GM19351 (cell line): ENCODE results near the gene FAM53A.

Experiments used
- ATAC-seq: cut with Tn5 transposase; IDR thresholded peaks from one replicate; pipeline ENCODE4 v1.9.1; 2021; ENCODE audit warnings: mild to moderate bottlenecking, moderate library complexity; ENCODE audit not compliant: unreplicated experiment

Gene FAM53A

GRCh38 chr4:1625600-1626138 lies 58.4 kb downstream of the FAM53A start:
- ATAC-seq: no peak

- no peak for ATAC-seq
Observed at GRCh38 chr4:1624519-1624910, 59.6 kb downstream of the FAM53A start.

- ATAC-seq: no peak
Observed at GRCh38 chr4:1623821-1624518, 60.1 kb downstream of the FAM53A start.

GRCh38 chr4:1623400-1623799 lies 60.7 kb downstream of the FAM53A start:
- no peak for ATAC-seq

- ATAC-seq: no peak
Observed at GRCh38 chr4:1622956-1623355, 61.2 kb downstream of the FAM53A start.

- ATAC-seq: no peak
Observed at GRCh38 chr4:1622238-1622637, 61.9 kb downstream of the FAM53A start.

GRCh38 chr4:1621526-1621925 lies 62.6 kb downstream of the FAM53A start:
- no peak for ATAC-seq

- no peak for ATAC-seq
Observed at GRCh38 chr4:1619151-1619672, 64.9 kb downstream of the FAM53A start.

- no peak for ATAC-seq
Observed at GRCh38 chr4:1618438-1618837, 65.7 kb downstream of the FAM53A start.

GRCh38 chr4:1616557-1616930 lies 67.6 kb downstream of the FAM53A start:
- no peak for ATAC-seq

- no peak for ATAC-seq
Observed at GRCh38 chr4:1615786-1616556, 68.1 kb downstream of the FAM53A start.

GRCh38 chr4:1614854-1615595 lies 69.1 kb downstream of the FAM53A start:
- ATAC-seq: no peak

- ATAC-seq: no peak
Observed at GRCh38 chr4:1614502-1614853, 69.6 kb downstream of the FAM53A start.

GRCh38 chr4:1614049-1614448 lies 70.1 kb downstream of the FAM53A start:
- no peak for ATAC-seq

GRCh38 chr4:1613099-1613495 lies 71.0 kb downstream of the FAM53A start:
- ATAC-seq: no peak

- no peak for ATAC-seq
Observed at GRCh38 chr4:1612278-1613098, 71.6 kb downstream of the FAM53A start.

GRCh38 chr4:1611501-1611870 lies 72.6 kb downstream of the FAM53A start:
- no peak for ATAC-seq

GRCh38 chr4:1610791-1611500 lies 73.2 kb downstream of the FAM53A start:
- no peak for ATAC-seq

GRCh38 chr4:1609901-1610790 lies 74.0 kb downstream of the FAM53A start:
- ATAC-seq: no peak
